Gastroesophageal sphincter (tissue), 4 donors: ENCODE data around the gene OR2C3. TPM values are rescaled to one million over a fixed set of nuclear protein-coding genes. Genes with fewer than 3 reads are reported as not detected.
"Not testable (repeated sequence)": the region's sequence is repeated elsewhere in the genome, so short reads cannot be mapped to it uniquely, and the experiment has no call there.

ENCODE experiments used
- ATAC-seq: fragments of 150-250 bp; one replicate; pipeline ENCODE4 v1.9.1; 2016; ENCODE audit warnings: mild to moderate bottlenecking, moderate library complexity
- H3K27ac ChIP-seq, 4 donors: fragments of 200-600 bp; sonication (generic) in 3 of 4; 1 replicate in 3 of 4; 2 replicates in 1 of 4; pipeline ENCODE4 v1.5.1; 2016 to 2019
- H3K27me3 ChIP-seq: fragments of 200-600 bp; sonication (generic); one replicate; pipeline ENCODE4 v1.5.1; 2019
- H3K36me3 ChIP-seq, 2 donors: fragments of 200-600 bp; sonication (generic); one replicate each; pipeline ENCODE4 v1.5.1; 2019; ENCODE audit warnings: control low read depth in 1 of 2
- H3K4me1 ChIP-seq, 3 donors: fragments of 200-600 bp; sonication (generic); 1 replicate in 2 of 3; 2 replicates in 1 of 3; pipeline ENCODE4 v1.5.1; 2016 to 2019; ENCODE audit warnings: control low read depth in 2 of 3
- H3K4me3 ChIP-seq, 2 donors: fragments of 200-600 bp; sonication (generic); one replicate each; pipeline ENCODE4 v1.5.1; 2019; ENCODE audit warnings: mild to moderate bottlenecking in 1 of 2, moderate library complexity in 1 of 2
- H3K9me3 ChIP-seq, 3 donors: fragments of 200-600 bp; sonication (generic); one replicate each; pipeline ENCODE4 v1.5.1; 2017 to 2019; ENCODE audit warnings: control low read depth in 2 of 3
- CTCF ChIP-seq, 4 experiments: fragments of 200-600 bp in 2 of 4; fragments of 450-650 bp in 2 of 4; sonication (generic) in 1 of 4; IDR thresholded peaks; one replicate each; pipeline ENCODE4 v1.5.1; 2017 to 2019; ENCODE audit warnings: antibody characterized with exemption in 4 of 4, mild to moderate bottlenecking in 2 of 4, moderate library complexity in 2 of 4
- EP300 ChIP-seq: sonication (generic); formaldehyde crosslinking; IDR thresholded peaks from one replicate; pipeline ENCODE4 v1.6.1; 2017; ENCODE audit warnings: antibody characterized with exemption, mild to moderate bottlenecking
- POLR2A ChIP-seq, 2 donors: fragments of 450-650 bp; IDR thresholded peaks; one replicate each; pipeline ENCODE4 v1.6.1; 2017; ENCODE audit warnings: antibody characterized with exemption in 2 of 2, mild to moderate bottlenecking in 2 of 2, moderate library complexity in 1 of 2
- POLR2AphosphoS5 ChIP-seq: sonication (generic); formaldehyde crosslinking; IDR thresholded peaks from one replicate; pipeline ENCODE4 v1.6.1; 2017; ENCODE audit warnings: antibody characterized with exemption
- WGBS, 2 donors: methylation state at CpG; one replicate each; pipeline ENCODE4 v1.1.5; 2018; ENCODE audit warnings: low coverage in 1 of 2; 5-methylcytosine and 5-hydroxymethylcytosine counted together
- total RNA-seq, 4 donors: library from RNA; depleted of rRNA; stranded (reverse); fragments of >200 nt; gene quantifications; one replicate each; pipeline ENCODE4 v1.1.0, GENCODE V29; 2016

The OR2C3 gene
- total RNA-seq, 4 donors from 2014 or later: 0.08 TPM; not detected in 3

- Histone ChIP-seq H3K36me3 (no peaks in the 10 kb centered on the region), H3K9me3 (peaks cover 0 to 6% (median 0%) of the 10 kb centered on the region in 3 donors), H3K4me3 (no peak overlapping the region), H3K27ac (no peak overlapping the region), H3K27me3 (peaks cover 28% of the 10 kb centered on the region), H3K4me1 (no peaks in the 10 kb centered on the region)
- no peak for TF ChIP-seq POLR2AphosphoS5
- no peak for TF ChIP-seq CTCF (IDR thresholded peaks at IDR 0.05)
- TF ChIP-seq POLR2A (IDR thresholded peaks at IDR 0.05): no peak
- TF ChIP-seq EP300: no peak
- no peak for ATAC-seq
- 56 to 65% methylated on average over 2 of the region's 2 CpGs for WGBS, 2 donors
Observed at GRCh38 chr1:247528812-247529474, 7.3 kb downstream of the OR2C3 start.

GRCh38 chr1:247521886-247522285, 14.4 kb downstream of the OR2C3 start:
- H3K4me1 ChIP-seq, H3K9me3 ChIP-seq, ATAC-seq, H3K27ac ChIP-seq, H3K36me3 ChIP-seq, H3K4me3 ChIP-seq: not testable (repeated sequence)
- WGBS, 2 donors: no CpG with 5 or more reads among the region's 30 CpGs
- H3K27me3 ChIP-seq: peaks cover 19% of the 10 kb centered on the region

- peaks cover 15% of the 10 kb centered on the region for H3K27me3 ChIP-seq
- H3K9me3 ChIP-seq: peaks cover 0 to 6% (median 0%) of the 10 kb centered on the region in 3 donors
- TF ChIP-seq POLR2A (IDR thresholded peaks at IDR 0.05) (no peak), EP300 (no peak), CTCF (IDR thresholded peaks at IDR 0.05) (no peak), POLR2AphosphoS5 (no peak)
- ATAC-seq: no peak
- WGBS, 2 donors: 86% methylated on average over 16 of the region's 19 CpGs; no CpG with 5 or more reads in 1 of the 2 donors
- H3K36me3 ChIP-seq: no peaks in the 10 kb centered on the region
- no peaks in the 10 kb centered on the region for H3K4me1 ChIP-seq
- H3K27ac ChIP-seq: no peak overlapping the region
- no peak overlapping the region for H3K4me3 ChIP-seq
Observed at GRCh38 chr1:247518613-247518891, 17.7 kb downstream of the OR2C3 start.

GRCh38 chr1:247517795-247518612, 18.2 kb downstream of the OR2C3 start:
- H3K9me3 ChIP-seq: peaks cover 0 to 6% (median 0%) of the 10 kb centered on the region in 3 donors
- WGBS, 2 donors: 71 to 76% methylated on average over 13 to 18 of the region's 72 CpGs

GRCh38 chr1:247506831-247507230, 29.4 kb downstream of the OR2C3 start:
- WGBS, 2 donors: 23 to 34% methylated on average over 3 of the region's 3 CpGs
- Histone ChIP-seq H3K27ac (no peak overlapping the region), H3K4me3 (no peak overlapping the region), H3K4me1 (no peaks in the 10 kb centered on the region), H3K36me3 (no peaks in the 10 kb centered on the region), H3K9me3 (no peaks in the 10 kb centered on the region), H3K27me3 (no peaks in the 10 kb centered on the region)
- TF ChIP-seq POLR2AphosphoS5: no peak
- TF ChIP-seq EP300: no peak
- TF ChIP-seq POLR2A (IDR thresholded peaks at IDR 0.05): no peak
- TF ChIP-seq CTCF (IDR thresholded peaks at IDR 0.05): no peak
- no peak for ATAC-seq

More at GRCh38 chr1:247517795-247518612, 18.2 kb downstream of the OR2C3 start:
- no peak for ATAC-seq
- H3K4me1 ChIP-seq: no peaks in the 10 kb centered on the region
- TF ChIP-seq POLR2AphosphoS5 (no peak), POLR2A (IDR thresholded peaks at IDR 0.05) (no peak), CTCF (IDR thresholded peaks at IDR 0.05) (no peak), EP300 (no peak)
- peaks cover 20% of the 10 kb centered on the region for H3K27me3 ChIP-seq
- no peak overlapping the region for H3K27ac ChIP-seq
- H3K36me3 ChIP-seq: no peaks in the 10 kb centered on the region
- no peak overlapping the region for H3K4me3 ChIP-seq
